GM21360 (cell line): ENCODE measurements around the gene DNAJC24.

Experiments used
- ATAC-seq: cut with Tn5 transposase; IDR thresholded peaks from one replicate; pipeline ENCODE4 v1.9.1; 2021; ENCODE audit warnings: mild to moderate bottlenecking, moderate library complexity; ENCODE audit not compliant: unreplicated experiment

Gene DNAJC24

DNA sequence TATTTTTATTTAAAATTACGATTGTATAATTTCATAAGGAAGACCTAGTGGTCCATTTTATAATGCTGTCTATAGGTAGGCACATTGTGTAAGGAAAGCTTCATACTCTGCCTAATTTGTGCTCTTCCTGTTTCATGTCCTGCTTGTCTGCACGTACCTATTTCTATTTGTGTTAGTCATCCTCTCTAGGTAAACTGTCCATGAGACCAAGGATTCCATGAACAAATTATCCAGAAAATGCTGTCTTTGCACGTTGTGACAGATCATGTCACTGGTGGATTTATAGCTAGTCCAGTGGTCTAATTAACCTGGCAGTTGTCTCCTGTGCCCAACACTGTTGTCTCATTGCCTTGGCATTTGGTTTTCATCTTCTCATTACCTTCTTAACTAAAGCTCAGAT, 44.7 kb downstream of the DNAJC24 start:
- ATAC-seq, result no peak

DNA sequence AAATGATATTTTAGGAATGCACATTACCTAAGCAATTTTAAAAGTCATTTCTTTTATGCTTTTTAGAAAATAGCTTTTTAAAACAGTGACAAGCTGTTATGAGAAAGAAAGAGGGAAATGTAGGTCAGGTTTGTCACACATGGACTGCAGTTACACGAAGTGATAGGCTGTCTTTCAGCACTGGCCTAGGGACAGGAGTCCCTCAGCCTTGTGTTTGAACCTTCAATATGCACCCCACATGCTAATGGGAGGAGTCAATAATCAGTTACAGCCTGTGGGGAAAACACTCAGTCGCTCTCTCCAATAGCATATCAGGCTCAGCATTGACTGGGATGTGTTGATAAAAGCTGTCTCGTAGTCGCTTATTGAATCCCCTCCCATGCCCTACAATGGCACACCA, 45.8 kb downstream of the DNAJC24 start:
- no peak for ATAC-seq

DNA sequence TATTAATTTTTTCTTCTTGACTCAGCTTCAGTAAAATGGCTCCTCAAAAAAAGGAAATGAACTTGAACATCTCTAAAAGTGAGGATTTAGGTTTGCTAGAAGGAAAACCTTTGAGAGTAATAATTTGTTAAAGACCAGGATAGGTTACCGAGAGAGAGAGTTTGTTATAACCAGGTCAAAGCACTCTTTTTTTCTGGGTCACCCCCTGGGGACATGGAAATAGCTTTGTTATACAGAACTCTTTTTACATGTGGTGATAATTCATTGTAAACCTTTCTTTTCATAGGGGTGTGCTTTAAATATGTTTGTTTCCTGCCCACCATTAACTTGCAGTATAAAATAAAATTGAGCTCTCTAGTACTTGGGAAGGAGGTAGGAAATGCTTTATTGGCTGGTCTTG, 47.7 kb downstream of the DNAJC24 start:
- no peak for ATAC-seq

DNA sequence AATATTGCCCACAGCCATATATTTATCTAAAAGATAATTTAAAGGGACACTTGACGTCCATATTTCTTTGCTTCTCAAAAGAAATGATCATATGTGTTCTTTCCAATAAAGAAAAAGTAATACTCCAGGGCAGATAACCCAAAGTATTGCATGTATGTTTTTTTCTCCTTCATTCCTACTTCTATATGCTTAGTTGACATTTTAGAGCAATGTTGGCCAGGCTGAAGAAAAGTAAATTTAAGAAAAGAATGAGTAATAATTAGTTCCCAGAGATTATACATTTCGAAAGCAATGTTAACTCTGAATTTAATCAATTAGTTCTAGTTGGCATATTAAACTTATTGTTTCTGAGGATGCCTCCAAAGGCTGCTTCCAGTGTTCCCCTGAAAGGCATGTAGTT, 48.2 kb downstream of the DNAJC24 start:
- ATAC-seq, result no peak

DNA sequence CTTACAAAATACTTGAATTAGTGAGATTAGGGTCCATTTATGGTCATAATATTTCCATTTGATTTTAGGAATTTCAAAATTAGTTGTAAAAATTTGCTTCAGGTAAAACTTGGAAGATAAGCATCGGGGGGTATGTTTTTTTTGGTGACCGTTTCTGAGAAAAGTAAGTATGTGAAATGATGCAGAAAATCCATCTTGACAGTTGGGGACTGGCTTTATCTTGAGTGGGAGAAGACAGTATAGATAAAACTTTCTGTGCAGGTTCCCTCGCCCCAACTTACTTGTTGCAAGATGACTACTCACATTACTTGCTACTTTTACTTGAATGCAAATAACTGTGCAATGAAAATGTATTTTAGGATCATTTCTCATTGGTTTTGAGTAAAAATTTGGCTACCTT, 49.5 kb downstream of the DNAJC24 start:
- no peak for ATAC-seq

DNA sequence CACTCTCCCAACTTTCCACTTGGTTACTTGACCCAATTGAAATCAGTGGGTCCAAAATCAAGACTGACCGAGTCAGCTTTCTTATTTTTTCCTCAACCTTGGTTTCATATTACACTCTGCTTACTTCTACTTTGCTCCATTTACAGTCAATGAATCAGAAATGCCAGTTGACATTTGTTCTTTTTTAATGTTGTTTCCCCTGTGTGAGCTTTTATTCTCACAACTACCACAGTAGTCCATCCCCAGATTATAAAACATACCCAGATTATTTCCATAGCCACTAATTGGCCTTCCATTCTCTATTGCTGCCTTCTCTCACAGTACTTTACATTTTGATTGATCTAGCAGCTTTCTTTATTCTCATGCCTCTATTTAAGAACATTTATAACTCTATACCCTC, 50.0 kb downstream of the DNAJC24 start:
- ATAC-seq, result no peak

DNA sequence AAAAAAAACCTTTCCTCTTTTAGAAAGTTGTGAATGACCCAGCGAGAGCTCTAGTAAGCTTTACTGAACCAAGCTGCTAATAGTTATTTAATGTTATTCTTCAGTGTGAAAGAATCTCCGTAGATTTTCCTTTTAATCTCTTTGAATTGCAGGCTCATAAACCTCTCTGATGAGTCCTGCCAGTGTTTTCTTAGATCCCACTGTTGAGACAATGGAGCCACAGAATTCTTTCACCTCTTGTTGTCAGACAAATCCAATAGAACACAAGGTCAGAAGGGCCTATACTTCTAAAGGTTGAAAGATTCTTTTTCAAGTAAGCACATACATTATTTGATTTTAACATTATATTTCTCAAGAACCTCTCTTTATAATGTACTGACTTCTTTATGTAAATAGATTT, 52.2 kb downstream of the DNAJC24 start:
- ATAC-seq, result no peak

DNA sequence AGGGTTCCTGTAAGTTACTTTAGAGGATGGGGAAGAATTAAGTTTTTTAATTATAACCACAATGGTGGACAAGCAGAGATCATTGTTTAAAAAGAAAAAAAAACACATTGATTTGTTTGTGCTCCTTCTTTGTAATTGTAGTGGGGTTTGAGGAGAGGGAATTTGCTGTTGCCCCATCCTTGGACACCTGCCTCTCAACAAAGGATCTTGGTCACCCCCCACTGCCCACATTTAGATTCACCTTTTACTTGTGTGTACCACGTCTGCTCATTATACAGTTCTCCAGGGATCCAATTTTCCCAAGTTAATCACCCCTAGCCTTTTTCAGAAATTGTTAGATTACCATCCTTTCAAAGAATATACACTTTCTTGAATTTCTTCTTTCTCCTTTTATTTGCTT, 53.0 kb downstream of the DNAJC24 start:
- no peak for ATAC-seq

DNA sequence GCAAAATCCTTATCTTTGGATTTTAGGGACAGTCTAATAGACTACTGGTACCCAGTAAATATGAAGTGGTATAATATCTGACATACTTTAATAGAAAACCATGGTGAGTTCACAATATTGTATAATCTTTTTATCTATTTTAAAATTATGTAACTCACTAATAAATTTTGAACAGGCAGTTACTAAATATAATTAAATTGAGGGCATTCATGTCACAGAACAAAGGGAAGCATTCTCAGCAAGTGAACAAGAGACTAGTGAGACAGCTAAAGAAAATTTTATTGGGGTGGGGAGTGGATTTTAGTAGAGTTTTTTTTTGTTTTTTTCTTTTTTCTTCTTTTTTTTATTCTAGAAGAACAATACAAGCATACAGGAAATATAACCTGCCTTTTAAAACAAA, 55.0 kb downstream of the DNAJC24 start:
- ATAC-seq, result no peak

DNA sequence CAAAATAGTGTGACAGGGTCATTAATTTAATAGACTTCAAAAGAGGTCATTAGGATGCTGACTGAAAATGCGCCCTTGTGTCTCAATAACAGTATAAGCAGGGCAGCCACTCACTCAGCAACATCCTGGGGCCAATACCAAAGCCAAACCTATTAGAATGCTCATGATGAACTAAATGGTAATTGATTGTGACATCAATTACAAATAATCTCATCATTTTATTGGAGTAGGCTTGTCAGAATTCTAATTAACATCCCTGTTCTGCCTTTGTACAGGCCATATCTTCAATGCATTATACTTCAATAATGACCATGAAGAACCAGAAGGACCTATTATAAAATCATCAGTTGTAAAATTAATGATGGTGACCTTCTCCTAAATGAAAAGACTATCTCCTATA, 64.2 kb downstream of the DNAJC24 start:
- no peak for ATAC-seq

DNA sequence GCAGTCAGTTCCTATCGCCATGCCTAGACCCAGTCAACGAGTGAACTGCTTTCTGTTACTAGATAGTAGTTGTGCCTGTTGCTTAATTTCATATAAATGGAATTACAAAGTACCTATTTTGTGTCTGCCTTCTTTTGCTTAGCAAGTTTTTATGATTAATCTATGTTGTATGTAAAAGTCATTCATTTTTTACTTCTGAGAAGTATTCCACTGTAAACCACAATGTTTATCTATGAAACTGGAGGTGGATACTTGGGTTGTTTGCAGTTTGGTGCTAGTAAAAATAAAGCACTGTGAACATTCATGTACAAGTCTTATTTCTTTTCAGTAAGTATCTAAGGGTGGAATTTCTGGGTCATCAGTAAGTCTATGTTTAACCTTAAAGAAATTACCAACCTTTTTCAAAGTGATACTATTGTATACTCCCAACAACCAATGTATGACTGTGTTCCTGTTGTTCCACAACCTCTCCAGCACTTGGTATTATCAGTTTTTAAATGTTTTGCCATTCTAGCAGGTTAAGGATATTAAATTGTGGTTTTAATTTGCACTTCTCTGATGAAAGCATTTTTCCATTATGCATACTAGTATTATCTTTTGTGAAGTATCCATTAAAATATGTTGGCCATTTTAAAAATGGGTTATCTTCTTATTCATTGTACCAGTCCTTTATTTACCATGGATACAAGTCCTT, 68.2 kb downstream of the DNAJC24 start:
- ATAC-seq, result no peak

DNA sequence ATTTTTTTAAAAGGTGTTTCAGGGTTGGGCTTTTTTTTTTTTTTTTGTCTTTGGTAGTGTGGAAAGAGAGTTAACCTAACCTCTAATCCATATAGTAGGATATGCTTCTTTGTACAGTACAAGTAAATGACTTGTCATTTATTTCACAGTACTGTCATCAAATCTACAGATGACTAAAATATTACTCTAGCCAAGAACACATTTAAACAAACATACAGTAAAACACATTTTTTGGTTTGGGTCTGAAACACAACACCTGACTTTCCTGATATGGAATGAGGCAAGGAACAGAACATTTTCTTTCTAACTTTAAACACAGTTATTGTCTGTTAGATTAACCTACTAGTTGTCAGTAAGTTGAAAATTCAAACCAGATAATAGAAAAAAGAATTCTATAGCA, 71.6 kb downstream of the DNAJC24 start:
- no peak for ATAC-seq

DNA sequence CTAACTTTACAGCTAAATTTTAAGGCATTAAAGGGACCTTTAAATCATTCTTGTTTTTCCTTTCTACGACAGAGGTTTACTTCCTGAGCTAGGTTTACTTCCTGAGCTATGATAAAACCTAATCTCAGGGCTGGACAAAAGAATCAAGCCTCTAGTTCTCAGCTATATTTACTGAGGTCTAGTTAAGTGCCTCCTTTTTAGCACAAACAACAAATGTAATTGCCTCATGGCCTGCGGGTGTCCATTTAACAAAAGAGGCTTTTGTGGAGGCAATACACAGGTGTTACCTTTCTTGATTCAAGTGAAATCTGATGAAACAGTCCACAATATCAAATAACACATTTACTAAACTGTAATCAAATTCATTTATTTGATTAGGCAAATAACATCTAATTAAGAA, 72.4 kb downstream of the DNAJC24 start:
- ATAC-seq, result no peak

DNA sequence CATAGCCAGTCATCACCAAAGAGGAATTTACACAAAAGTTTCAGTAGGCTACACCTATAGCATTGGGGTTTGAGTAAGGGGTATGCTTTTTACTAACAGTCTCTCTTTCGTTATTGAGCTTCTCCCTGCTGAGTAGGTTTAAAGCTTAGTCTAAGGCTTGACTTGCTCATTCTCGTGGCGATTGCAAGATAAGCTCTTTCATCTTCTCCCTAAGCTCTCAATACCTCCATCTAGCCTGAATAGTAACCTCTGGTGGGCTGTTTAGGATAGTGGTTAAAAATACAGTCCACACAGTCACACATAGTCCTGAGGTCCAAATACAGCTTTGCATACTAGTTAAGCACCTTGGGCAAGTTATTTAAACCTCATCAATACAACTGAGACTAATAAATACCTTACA, 74.1 kb downstream of the DNAJC24 start:
- no peak for ATAC-seq

DNA sequence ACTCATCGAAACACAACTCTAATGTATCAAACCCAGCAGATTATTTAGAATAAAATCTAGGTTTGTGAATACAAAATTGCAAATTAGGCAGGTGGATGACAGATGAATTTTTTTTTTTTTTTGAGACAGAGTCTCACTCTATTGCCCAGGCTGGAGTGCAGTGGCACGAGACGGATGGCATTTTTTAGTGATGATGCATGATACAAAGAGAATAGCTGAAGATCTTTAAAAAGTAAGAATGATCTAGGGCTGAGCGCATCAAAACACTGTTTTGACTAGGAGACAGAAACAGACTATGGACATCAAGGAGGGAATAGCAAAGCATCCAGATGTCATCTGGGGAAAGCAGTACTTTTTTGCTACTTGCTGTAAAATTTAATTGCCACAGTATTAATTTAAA, 76.0 kb downstream of the DNAJC24 start:
- no peak for ATAC-seq

DNA sequence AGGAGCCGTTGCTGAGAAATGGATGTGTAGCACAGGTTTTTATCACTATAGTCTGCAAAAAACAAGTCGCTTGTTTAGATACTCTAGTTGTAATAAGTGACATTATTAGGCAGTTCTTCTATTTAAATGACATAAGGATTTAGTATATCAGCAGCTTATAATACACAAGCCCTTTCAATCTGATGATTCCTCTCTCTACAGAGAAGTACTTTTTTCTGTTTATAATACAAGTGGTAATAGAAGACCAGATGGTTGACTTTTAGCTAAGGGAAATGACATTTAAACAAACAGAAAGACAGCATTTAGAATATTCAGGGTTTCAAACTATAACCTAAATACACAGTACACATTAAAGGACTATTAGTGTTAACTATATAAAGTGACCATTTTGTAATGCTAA, 79.4 kb downstream of the DNAJC24 start:
- no peak for ATAC-seq

DNA sequence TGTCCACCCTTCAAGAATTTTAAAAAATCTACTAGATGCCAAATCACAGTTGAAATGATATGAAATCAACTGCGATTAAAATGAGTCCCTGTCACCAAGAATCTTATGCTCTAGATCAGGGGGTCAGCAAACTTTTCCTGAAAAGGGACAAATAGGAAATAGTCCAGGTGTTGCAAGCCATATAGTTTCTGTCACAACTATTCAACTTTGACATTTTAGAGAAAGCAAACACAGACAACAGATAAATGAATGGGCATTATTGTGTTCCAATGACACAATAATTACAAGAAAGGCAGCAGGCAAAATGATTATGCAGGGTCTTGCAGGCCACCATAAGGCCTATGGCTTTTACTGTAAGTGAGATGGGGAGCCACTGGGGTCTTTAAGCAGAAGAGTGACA, 81.2 kb downstream of the DNAJC24 start:
- ATAC-seq, result no peak

DNA sequence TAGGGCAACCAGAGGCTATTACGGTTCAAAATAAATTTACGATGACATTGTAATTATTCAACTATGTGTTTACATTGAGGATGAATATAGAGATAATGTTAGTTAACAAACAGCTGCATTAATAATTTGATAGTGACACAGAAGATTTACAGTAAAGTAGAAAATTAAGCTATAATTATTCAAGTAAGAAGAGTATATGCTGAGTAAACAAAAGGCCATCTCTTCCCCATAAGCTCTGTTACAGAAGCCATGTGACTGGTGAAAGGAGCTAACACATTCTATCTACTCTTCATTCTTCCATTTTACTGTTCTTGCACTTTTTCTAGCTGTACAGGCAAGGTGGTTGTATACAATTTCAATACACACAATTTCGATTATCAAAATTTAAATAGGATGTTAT, 85.5 kb downstream of the DNAJC24 start:
- ATAC-seq, result no peak

DNA sequence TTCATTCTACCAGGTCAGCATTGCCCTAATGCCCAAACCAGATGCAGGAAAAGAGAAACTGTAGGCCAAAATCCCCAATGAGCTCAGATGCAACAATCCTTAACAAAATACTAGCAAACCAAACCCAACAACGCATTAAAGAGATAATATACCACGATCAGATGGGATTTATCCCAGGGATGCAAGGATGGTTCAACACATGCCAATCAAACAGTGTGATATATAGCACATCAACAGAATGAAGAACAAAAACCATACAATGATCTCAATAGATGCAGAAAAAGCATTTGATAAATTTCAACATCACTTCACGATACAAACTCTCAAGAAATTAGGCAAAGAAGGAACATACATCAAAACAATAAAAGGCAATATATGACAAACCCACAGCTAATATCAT, 94.8 kb downstream of the DNAJC24 start:
- ATAC-seq, result no peak

DNA sequence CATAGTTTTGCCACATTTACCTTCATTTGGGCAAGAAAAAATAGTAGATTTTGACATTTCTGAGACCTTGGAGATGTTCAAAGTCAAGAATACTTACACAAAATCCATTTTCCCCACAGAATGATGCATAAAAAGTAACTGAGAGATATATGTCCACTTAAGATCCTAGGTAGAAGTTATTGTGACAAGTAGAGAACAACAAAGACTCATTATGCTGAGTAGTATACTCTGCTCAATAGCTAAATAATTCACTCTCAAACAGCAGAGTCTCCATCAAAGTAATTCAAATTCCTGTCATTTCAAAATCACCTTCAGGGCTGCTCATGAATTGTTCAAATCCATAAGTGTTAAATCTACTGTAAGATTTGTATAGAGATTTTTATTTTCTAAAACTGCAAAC, 104.4 kb downstream of the DNAJC24 start:
- no peak for ATAC-seq

DNA sequence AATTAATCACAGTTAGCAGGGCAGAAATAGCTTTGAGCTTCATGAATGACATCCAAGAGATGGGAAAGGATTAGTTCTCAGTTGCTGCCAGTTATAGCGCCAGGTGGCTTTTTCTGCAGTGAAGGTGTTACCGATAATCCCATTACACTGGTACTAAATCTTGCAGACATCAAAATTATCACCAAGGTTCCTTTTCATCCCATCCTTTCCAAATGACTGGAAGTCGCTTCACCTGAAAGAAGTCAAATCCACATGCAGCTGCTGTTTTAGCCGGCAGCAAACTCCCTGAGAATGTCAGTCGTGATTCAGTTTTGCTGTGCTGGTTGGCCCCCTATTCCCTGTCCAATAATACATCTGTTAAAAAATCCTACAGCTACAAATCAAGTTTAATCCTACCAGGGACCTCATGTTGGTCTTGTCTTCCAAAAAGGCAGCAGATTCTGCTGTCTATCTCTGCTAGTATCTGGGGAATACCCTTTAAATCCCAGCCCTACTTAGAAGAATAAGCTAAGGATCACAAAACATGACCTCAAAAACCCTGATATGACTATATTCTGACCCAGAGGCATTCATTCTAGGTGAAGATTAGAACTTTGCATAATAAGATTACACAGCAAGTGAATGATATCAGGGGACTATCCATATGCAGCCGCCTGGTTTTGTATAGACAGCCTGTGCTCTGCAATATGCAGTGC, 108.0 kb downstream of the DNAJC24 start:
- ATAC-seq, result no peak

DNA sequence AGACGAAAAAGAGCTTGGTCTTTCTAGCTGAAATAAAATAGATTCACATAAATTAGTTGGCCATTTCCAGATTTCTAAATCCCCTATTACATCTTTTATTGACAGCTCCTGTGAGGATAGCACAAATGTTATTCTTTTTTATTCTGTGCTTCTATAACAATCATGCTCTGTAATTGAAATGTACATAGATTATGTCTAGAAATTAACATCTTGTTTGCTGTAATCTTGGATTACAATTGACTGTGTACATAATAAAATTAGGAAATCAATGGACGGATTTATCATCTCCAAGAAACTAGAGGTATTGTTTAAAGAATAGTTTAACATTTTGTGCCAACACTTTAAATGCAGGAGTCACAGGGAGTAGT, 108.5 kb downstream of the DNAJC24 start:
- no peak for ATAC-seq

DNA sequence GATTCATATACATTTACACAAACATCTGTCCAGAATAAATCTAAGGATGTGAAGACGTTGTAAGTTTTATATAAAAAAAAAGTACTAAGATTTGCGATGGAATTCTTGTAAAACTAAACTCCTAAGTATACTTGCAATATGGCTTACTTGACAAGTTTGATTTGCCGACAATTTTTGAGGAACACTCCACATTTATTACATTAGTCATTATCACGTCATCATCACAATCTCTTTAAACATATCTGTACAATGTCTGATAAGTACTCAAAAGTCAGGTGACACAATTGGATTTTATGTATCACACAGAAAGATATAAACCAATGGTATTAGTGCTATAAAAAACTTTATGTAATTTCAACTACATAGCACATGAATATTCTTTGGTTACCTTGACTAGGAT, 109.4 kb downstream of the DNAJC24 start:
- ATAC-seq, result no peak
